Measurements from ENCODE around the gene WDR7. TPM values are rescaled to one million over a fixed set of nuclear protein-coding genes. Genes with fewer than 3 reads are reported as not detected.

Gene WDR7
- total and polyA plus RNA-seq, 10 of the 15 experiments (the other 5 are each of a cell fraction or from before 2014, with no cell fraction given), result 2.8 to 16.5 (median 11.7) TPM

- Histone ChIP-seq H3K36me3 (ENCODE audit: control insufficient read depth in 2 of 2, insufficient read depth in 2 of 2, low read length in 1 of 2) (no peaks in the 10 kb centered on the region; a peak in 1 of 4 replicates), H4K20me1 (ENCODE audit: control insufficient read depth, insufficient read depth) (no peaks in the 10 kb centered on the region), H2AFZ (ENCODE audit: control insufficient read depth, low read depth, low read length) (no peak overlapping the region), H3K9me3 (replicated peaks; ENCODE audit: control insufficient read depth, insufficient read depth, low read length) (no peaks in the 10 kb centered on the region), H3K79me2 (ENCODE audit: control insufficient read depth, insufficient read depth, low read length) (no peaks in the 10 kb centered on the region), H3K4me3 (no peak overlapping the region), H3K27ac (ENCODE audit: control insufficient read depth, insufficient read depth) (no peak overlapping the region), H3K9ac (ENCODE audit: control insufficient read depth, insufficient read depth, low read length) (no peak overlapping the region), H3K4me2 (ENCODE audit: control insufficient read depth, insufficient read depth) (no peak overlapping the region), H3K4me1 (ENCODE audit: control insufficient read depth, insufficient read depth, low read length) (no peaks in the 10 kb centered on the region), H3K27me3 (replicated peaks in 1 of 2; ENCODE audit: control insufficient read depth in 2 of 2, insufficient read depth in 2 of 2, low read length in 1 of 2) (no peaks in the 10 kb centered on the region)
- ChIA-PET CTCF (interaction anchor here (0.9 to 2.0 kb wide), 5 partner anchors 11 to 67 kb away, joined by 3 to 8 read pairs (median 3); no protein-coding TSS in a partner anchor), POLR2A (no interaction called here), SMC1A (ENCODE audit: uncharacterized antibody, unreplicated experiment) (interaction anchor here (1.2 to 1.7 kb wide), 4 partner anchors 9 to 23 kb away, joined by 3 to 8 read pairs (median 5); no protein-coding TSS in a partner anchor), RAD21 (ENCODE audit: unreplicated experiment) (no interaction called here)
- 98% methylated on average over 5 of the region's 5 CpGs for WGBS (ENCODE audit: insufficient coverage, insufficient replicate concordance, low lambda C conversion rate, missing lambda C conversion rate)
- TF ChIP-seq, protein P1, sequence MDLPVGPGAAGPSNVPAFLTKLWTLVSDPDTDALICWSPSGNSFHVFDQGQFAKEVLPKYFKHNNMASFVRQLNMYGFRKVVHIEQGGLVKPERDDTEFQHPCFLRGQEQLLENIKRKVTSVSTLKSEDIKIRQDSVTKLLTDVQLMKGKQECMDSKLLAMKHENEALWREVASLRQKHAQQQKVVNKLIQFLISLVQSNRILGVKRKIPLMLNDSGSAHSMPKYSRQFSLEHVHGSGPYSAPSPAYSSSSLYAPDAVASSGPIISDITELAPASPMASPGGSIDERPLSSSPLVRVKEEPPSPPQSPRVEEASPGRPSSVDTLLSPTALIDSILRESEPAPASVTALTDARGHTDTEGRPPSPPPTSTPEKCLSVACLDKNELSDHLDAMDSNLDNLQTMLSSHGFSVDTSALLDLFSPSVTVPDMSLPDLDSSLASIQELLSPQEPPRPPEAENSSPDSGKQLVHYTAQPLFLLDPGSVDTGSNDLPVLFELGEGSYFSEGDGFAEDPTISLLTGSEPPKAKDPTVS (IDR thresholded peaks at IDR 0.05; ENCODE audit: low read depth, low read length), result no peak
- no peak for TF ChIP-seq SMARCA5 (IDR thresholded peaks at IDR 0.05)
- no peak for TF ChIP-seq ZBED1 (IDR thresholded peaks at IDR 0.05; ENCODE audit: borderline replicate concordance)
- no peak for TF ChIP-seq ATF3 (IDR thresholded peaks at IDR 0.05; ENCODE audit: borderline replicate concordance, extremely low read depth, low read depth, low read length)
- no peak for TF ChIP-seq NR2C1 (IDR thresholded peaks at IDR 0.05)
- TF ChIP-seq YY1 (IDR thresholded peaks at IDR 0.05; ENCODE audit: low read depth, low read length), result no peak
- TF ChIP-seq HDAC6 (IDR thresholded peaks at IDR 0.05; ENCODE audit: unreplicated experiment), result no peak
- TF ChIP-seq BCL11A (IDR thresholded peaks at IDR 0.05; ENCODE audit: low read depth, low read length), result no peak
- TF ChIP-seq CHD1 (IDR thresholded peaks at IDR 0.05; ENCODE audit: low read depth, low read length), result no peak
- TF ChIP-seq GATAD2B (conservative IDR thresholded peaks at IDR 0.05; ENCODE audit: low read depth), result no peak
- TF ChIP-seq E4F1 (IDR thresholded peaks at IDR 0.05; ENCODE audit: borderline replicate concordance, partially characterized antibody), result no peak
- TF ChIP-seq FOXM1 (IDR thresholded peaks at IDR 0.05; ENCODE audit: low read depth, low read length), result no peak
- TF ChIP-seq E2F4 (IDR thresholded peaks at IDR 0.05; ENCODE audit: low read depth, low read length), result no peak
- TF ChIP-seq TBL1XR1 (IDR thresholded peaks at IDR 0.05; ENCODE audit: low read depth, low read length), result no peak
- TF ChIP-seq SPI1 (IDR thresholded peaks at IDR 0.05; ENCODE audit: borderline replicate concordance, insufficient read depth, low read depth, low read length), result no peak
- TF ChIP-seq MEF2A (IDR thresholded peaks at IDR 0.05; ENCODE audit: insufficient read depth, low read depth, low read length), result no peak
- TF ChIP-seq FOXK2 (IDR thresholded peaks at IDR 0.05), result no peak
- no peak for TF ChIP-seq PAX5 (IDR thresholded peaks at IDR 0.05; ENCODE audit: borderline replicate concordance, low read depth, low read length)
- in situ Hi-C loops (cut with MboI) (no loop called here), intact Hi-C loops (cut with micrococcal nuclease; ENCODE audit: unreplicated experiment) (no loop called here)
- BruUV-seq (replicated peaks), result no TSS peak
- no peak for ATAC-seq
- no peak for DNase-seq (ENCODE audit: low read depth, low spot score)
- FAIRE-seq, result no peak
Observed at GRCh38 chr18:56984731-56985130, 333.6 kb downstream of the WDR7 start.
